HG02981 (cell line): ENCODE results near the gene COQ10A.
"Not testable (repeated sequence)": the region's sequence is repeated elsewhere in the genome, so short reads cannot be mapped to it uniquely, and the experiment has no call there.

Source experiments
- ATAC-seq: cut with Tn5 transposase; IDR thresholded peaks from one replicate; pipeline ENCODE4 v1.9.1; 2021; ENCODE audit warnings: mild to moderate bottlenecking, moderate library complexity; ENCODE audit not compliant: unreplicated experiment

COQ10A gene

DNA sequence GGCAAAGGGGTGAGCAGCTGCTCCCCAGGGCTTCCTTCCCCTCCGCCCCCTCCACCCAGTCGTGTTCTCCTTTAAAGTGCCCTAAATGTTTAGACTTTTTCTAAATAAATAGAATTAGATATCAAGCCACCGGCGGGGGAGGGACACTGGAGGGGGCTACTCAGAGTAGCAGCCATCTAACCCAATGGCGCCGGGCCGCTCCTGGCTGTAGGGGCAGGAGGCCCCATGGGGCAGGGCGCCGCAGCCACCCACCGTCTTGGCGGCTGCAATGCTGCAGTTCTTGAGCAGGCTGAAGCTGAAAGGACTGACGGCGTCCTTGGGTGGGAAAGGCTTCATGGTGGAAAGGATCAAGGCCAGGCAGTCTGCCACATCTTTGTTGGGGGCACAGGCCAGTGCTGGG lies 23.8 kb upstream of the COQ10A start:
- ATAC-seq = no peak

DNA sequence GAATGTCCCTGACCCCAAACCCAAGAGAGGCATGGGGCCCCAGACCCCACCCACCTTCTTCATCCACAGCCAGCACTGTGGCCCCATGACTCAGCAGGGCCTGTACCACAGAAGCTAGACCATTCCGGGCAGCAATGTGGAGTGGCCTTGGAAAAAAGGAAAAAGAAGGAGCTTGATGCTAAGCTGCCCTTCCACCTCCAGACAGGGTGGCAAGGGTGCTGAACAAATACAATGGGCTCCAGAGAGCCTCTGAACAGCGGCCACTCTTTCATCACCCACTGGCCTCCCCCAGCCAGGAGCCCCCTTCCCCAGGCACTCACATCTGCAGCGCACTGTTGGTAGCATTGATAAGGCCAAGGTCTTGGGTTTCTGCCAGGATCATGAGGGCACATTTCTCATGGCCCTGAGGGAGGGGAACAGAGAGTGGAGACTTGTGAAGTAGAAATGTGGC lies 23.0 kb upstream of the COQ10A start:
- no peak for ATAC-seq

DNA sequence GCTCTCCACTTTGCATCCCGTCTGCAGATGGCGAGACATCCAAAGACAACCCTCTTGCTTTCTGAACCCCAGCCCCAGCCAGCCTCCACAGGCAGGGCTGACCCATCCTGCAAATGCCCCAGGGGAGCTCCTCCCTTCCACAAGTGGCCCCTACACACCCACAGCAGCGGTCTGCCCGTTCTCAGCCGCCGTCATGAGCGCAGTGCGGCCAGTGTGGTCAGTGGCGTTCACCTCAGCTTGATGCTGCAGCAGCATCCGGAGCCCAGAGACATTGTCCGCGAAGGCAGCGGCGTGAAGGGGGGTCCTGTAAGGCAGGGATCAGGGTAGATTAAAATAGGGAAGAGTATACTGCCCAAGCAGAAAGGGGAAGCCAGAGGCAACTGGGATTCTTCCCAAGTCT lies 22.2 kb upstream of the COQ10A start:
- ATAC-seq = no peak

DNA sequence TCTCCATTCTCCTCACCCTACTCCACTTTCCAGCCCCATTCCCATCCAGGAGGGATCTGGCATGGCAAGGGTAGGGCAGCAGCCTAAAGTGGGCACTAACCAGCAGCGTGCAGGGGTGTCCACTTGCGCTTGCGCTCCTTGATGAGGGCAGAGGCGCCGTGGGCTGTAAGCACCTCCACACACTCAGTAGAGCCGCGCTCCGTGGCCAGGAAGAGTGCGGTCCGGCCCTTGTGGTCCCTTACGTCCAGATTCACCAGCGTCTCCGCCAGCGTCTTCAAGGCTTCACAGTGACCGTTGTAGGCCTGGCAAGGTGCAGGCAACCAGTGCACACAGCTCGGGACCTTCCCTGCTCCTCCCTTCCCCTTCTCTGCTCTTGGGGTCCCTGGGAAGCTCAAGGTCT lies 18.8 kb upstream of the COQ10A start:
- no peak for ATAC-seq

DNA sequence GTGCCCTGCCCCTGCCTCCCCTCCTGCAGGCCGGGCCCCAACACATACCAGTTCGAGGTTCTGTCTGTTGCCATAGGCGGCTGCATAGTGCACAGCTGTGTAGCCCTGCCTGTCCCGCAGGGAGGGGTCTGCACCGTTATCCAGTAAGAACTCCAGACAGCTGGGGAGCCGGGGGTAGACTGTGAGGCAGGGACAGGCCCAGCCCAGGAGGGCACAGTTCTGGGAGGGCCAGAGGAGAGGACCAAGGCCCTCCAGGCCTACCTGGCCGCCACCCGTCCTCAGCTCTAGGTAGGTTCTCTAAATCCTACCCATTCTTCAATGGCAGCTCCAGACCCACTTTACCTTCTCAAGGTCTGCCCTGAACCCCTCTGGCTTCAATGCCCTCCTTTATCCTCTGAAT lies 18.0 kb upstream of the COQ10A start:
- ATAC-seq = no peak

DNA sequence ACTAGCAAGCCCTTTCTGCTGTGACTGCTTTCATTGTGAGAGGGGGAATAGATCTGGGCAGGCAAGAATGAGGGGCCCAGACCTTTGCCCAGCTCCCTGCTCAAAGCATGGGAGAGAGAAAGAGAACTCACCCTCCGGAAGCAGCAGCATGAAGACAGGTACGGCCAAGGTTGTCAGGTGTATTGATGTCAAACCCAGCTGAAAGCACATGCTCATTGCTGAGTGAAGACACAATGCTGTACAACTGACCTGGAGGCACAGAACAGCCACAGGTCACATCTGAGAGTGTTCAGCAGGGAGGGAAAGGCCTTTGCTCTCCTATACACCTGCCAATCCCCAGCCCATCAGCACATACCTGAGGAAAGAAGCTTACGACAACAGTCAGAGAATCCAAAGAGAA lies 14.1 kb upstream of the COQ10A start:
- ATAC-seq = no peak

DNA sequence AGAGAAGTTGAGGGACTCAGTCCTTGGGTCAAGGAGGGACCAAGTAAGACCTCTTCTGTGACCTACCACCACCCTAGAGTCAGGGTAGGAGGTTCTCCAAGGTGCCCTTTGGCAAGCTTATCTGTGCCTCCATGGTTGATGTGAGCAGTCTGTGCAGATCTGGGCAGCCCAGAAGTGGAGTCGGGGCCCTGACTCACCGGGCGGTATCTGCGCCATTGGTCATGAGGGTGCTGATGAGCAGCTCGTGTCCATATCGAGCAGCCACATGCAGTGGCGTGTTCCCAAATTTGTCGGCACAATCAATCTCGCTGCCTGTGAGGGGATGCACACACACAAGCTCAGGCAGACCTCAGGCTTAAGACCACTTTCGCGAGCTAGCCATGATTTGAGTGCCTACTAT lies 13.7 kb upstream of the COQ10A start:
- ATAC-seq = no peak

DNA sequence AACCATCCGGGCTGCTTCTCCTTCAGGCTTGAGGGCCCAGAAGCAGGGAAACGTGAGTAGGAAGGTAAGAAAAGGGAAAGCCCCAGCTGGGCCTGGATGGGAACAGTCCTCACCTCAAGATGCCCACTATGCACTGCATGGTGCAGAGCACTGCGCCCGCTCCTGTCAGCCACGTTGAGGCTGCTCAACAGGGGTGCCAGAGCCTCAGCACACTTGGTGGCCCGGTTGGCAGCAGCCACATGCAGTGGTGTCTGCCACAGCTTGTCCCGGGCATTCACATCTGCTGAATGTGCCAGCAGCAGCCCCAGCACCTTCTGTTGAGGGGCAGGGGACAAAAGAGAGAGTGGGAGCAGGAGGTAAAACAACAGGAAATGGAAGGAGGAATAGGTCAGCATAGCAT lies 11.1 kb upstream of the COQ10A start:
- ATAC-seq = no peak

DNA sequence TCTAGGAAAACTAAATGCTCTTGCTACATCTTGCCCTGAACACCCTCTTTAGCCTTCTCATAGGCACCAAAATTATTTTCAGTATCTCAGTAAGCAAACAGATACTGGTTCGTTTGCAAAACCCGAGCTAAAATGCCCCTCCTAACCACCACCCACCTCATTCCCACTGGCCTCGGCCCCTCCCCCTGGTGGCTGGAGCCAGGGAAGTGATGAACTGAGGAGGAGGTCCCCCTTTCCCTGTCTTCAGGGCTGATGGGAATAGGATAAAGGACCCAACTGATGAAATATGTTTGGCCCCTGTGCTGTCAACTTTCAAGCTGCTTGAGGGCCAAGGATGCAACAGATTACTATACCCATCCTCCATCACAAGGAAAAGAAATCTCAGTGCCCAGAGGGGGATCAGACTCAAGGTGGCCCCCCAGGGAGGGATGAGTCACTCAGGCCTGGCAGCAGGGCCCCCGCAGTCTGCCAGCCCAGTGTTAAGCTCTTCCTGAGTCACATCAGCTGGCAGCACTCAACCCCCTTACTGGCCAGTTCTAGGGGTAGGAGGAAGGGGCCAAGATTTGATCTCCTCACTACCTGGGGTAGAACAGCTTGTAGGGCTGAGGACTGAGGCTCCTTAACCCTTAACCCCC lies 10.3 kb upstream of the COQ10A start:
- no peak for ATAC-seq

DNA sequence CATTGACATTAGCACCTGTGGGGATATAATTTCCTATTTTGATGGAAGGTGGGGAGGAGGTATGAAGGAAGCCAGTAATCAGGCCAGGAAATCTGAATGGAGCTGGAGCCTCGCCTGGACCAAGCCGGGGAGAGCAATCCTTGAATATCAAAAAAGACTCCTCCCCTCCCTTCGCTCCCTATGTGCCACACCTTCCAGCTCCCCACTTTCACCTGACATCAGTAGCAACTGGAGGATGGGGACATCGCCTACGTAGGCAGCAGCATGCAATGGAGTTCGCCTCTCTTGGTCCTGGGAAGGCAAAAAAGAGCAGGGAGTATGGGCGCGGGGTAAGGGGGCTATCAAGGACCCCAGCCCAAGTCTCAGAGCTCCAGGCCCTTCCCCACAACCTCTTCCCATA lies 9.7 kb upstream of the COQ10A start:
- ATAC-seq = no peak

DNA sequence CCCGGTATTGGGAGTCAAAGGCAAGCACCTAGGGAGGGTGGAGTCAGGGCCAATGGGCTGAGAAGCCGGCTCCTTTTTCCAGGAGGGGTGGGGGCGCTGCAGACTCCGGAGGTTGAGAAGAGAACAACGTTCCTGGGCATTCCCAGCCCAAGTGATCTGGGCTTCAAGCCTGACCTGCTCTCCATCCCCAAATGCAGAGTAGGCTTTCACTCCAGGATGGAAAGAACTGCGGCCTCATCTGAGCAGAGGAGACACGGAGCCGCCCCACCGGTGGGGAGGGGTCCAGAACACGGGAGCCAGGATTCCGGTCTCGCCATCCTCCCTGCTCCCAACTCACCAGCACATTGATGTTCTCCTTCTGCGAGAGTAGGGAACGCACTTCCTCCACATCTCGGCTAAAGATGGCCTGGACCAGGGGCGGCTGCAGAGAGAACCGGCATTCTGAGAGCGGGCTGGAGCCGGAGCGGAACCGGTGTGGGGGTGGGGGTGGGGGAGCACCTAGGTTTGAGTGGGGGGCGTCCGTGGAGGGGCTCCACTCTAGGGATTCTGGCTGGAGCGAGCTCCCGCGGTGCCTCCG lies 9.2 kb upstream of the COQ10A start:
- no peak for ATAC-seq

DNA sequence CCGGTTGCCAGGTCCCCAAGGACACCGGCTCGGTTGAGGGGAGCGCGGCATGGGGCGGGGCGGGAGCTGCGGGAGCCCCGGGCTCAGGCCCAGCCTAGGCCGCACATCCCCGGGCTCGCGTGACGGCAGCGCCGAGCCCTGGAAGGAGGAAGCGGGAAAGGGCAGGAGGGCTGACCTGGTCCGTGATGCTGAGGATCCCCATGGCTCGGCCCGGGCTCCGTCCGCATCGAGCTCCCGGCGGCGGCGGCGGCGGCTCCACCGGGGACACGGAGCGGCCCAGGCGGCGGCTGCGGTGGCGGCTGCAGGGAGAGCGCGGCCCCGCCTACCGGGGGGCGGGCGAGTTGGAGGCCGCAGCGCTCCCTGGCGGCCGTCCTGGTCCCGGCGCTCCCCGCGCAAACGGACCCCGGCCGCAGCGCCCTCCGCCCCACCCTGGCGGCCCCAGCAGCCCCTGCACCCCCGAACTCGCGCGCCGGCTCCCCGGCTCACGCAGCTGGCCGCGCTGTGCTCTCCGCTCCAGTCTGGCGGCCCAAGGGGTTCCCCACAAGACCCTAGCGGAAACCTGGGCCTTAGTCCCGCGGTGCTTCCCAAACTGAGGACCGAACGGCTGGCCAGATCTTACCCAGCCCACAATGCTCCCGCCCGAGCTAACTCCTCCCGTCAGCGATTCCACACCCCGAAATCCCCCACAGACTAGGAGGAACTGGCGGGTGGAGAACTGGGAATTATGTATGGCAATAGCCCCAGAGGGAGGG lies 8.5 kb upstream of the COQ10A start, which contains the start of gene ANKRD52:
ANKRD52 (minus strand) TSS at position 317 of the 752 bp plus-strand sequence; CDS start at position 202, 115 bp downstream.
- peak; percentile 84 for ATAC-seq

DNA sequence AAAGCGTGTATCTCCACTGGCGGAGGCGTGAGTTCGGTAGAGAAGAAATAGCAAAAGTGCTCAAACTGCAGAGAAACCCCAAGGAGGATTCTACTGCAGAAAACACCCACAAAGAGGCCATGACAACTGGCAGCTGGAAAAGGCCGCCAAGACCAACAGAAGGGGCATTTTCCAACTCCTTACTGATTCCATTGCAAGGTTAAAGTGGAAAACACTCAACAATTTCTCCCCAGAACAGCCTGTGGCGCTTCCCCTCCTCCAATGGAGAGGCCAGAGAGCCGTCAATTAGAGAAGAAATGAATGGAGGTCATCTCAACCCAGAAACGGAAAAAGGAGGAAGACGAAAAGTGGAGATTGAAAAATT lies 7.9 kb upstream of the COQ10A start:
- ATAC-seq = no peak

DNA sequence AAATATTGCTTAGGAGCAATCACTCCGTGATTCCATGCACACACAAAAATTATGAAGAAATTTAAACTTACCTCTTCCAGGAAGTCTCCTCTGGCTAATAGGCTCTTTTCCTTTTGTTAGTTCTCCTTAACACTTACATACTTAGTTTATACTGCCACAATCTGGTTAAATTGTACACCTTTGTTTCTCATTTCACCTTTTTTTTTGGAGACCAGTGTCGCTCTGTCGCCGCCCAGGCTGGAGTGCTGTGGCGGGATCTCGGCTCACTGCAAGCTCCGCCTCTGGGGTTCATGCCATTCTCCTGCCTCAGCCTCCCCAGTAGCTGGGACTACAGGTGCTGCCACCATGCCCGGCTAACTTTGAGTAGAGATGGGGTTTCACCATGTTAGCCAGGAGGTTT lies 6.4 kb upstream of the COQ10A start:
- ATAC-seq = no peak

DNA sequence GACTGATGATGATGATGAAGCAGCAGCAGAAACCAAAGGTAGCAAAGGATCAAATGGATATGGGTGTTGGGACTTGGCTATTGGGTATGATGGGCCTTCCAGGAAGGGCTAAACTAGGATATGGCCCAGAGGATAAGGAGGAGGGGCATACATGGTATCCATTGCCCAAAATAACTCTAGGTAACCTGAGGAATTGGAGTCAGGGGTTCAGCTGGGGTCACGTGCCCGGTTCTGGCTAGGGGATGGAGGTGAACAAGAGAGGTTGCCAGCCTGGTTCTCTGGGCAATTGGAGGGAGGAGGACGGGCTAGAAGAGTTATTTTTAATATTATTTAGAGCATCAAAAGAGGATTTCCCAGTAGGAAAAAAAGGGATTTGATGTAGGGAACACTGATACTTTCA lies 5.8 kb upstream of the COQ10A start:
- no peak for ATAC-seq

DNA sequence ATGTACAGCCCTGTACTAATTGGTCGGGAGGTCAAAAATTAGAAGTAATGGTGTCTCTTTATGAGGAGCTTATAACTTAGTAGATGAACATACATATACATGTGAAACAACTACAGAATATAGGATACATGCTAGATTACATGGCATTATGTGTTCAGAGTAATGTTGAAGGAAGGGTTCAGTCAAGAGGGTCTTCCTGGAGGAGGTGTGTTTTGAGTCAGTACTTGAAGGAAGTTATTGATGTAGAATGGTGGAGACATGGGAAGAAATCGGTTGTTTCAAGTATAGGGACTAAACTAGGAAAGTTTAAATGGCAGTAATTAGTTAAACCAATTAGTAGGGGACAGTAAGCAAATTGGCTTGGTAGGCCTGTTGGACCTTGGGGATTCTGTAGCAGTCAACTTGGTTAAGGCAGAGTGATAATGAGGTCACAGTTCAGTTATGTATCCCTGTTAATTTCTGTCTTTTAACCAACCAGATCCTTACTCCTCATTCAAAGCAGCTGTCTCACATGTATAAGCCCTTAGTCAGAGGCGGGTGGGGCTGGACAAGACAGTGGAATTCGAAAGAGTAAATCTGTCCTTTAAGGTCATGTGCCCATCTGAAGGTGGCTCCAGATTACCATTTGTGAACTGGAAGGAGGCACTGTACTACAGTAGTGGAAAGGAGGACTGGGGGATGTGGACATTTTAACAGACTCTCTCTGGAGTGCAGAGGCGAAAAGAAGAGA lies 5.1 kb upstream of the COQ10A start:
- ATAC-seq = no peak

DNA sequence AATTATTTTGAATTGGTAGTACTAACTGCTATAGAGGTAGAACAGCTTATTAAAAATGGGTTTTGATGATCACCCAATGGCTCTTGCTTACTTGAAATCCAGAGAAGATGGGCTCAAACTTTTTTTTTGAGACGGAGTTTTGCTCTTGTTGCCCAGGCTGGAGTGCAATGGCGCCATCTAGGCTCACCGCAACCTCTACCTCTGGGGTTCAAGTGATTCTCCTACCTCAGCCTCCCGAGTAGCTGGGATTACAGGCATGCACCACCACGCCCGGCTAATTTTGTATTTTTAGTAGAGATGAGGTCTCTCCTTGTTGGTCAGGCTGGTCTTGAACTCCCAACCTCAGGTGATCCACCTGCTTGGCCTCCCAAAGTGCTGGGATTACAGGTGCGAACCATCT lies 3.8 kb upstream of the COQ10A start:
- not testable (repeated sequence) for ATAC-seq

DNA sequence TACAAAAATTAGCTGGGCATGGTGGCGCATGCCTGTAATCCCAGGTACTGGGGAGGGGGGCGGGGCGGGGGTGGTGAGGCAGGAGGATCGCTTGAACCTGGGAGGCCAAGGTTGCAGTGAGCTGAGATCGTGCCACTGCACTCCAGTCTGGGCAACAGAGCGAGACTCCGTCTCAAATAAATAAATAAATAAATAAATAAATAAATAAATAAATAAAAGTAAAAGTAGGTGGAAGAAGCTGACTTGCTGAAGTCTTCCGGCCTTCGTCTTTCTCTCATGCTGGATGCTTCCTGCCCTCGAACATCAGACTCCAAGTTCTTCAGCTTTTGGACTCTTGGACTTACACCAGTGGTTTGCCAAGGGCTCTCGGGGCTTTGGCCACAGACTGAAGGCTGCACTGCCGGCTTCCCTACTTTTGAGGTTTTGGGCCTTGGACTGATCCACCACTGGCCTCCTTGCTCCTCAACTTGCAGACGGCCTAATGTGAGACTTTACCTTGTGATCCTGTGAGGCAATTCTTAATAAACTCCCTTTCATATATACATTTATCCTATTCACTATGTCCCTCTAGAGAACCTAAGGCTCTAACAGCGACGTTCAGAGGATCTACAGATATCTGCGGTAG lies 562 bp upstream of the COQ10A start:
- ATAC-seq = not testable (repeated sequence)

DNA sequence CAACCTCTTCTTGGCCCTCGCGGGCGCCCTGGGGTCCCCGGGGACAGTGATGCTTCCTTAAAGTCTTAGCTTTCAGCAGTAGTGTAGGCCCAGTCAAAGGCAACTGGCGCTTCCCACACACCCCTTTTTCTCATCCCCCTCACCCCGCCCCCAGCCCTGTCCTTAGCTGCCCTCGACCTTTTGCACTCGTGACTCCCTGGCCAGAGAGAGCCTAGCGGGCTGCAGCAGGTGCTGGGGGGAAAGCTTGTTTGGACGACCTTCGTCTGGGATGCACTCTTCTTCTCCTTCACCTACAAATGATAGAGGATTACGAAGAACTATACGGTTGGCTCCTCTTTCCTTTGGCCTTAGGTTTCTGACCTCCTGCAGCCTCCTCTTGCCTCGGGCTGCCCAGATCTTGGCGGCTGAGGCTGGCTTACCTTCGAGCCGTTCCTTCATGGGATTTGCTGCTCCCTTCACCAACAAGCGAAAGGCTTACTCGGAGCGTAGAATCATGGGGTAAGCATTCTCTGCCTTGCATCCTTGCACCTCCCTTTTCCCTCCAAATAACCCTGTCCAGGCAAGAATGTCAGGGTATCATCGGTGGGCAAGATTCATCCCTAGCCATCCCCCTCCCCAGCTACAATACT lies 815 bp downstream of the COQ10A start:
- ATAC-seq = no peak

DNA sequence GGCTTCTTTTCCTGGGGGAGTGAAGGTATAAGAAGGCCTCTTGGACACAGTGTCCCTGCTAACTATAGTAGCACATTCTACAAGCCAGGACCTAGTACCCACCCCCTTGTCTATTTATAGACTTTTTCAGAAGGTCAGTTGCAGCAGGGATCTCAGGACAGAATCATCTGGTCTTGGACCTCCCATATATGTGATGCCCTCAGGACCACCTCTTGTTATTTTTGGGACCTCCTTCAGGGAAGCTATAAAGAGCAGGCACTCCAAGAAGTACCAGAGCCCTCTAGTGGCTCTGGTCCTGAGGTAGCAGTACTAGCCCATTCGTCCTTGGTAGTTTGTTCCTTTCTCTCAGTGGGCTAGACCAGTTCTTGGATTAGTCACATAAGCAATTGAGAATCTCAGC lies 4.3 kb downstream of the COQ10A start:
- no peak for ATAC-seq

DNA sequence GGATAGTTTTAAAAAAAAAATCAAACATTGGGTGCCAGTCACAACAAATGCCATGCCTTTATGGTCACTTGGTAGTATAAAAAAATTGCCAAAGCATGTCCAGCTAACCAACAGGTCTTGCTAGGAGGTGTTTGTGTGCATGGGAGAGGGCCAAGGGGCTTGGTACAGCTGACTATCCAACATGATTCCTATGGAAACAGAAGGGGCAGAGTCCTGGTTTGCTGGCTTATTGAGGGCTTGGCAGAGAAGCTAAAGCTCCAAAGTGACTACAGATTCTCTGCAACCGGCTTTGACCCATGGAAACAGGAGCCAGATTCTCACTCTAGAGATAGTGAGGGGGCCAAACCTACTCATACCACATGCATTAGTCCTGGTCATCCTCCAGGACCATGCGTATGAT lies 5.7 kb downstream of the COQ10A start:
- not testable (repeated sequence) for ATAC-seq
